HCT116 (cell line): ENCODE data around the gene INHBE. TPM values are rescaled to one million over a fixed set of nuclear protein-coding genes. Genes with fewer than 3 reads are reported as not detected.

ENCODE experiments used
- ATAC-seq: fragments of 200-7000 bp; cut with Tn5 transposase; 2 replicates; pipeline ENCODE4 v1.9.1; 2020; ENCODE audit warnings: mild to moderate bottlenecking, moderate library complexity
- BruUV-seq: library from RNA; stranded (reverse); fragments of 400-500 nt; replicated peaks from 2 replicates; lab custom pipeline; 2021; lab: Mats Ljungman, UMichigan
- CTCF ChIA-PET: fragments of 300-600 bp; sonication (Branson Sonifier 250); formaldehyde crosslinking; loops from one replicate; lab custom pipeline; 2021; ENCODE audit warnings: antibody characterized with exemption; lab: Charles Lee
- POLR2A ChIA-PET: fragments of 300-600, 350-600 bp; sonication (Branson Sonifier 250); formaldehyde crosslinking; loops from one replicate; lab custom pipeline; 2021; ENCODE audit warnings: antibody characterized with exemption; lab: Charles Lee
- RAD21 ChIA-PET, 2 experiments: fragments of 300-600 bp; sonication (Branson Sonifier 250); formaldehyde crosslinking; loops; one replicate each; lab custom pipeline; 2023; ENCODE audit warnings: low total read pairs in 2 of 2; ENCODE audit not compliant: uncharacterized antibody in 2 of 2, unreplicated experiment in 2 of 2, low non-redundant PET in 1 of 2; lab: Charles Lee
- DNase-seq: peaks from one replicate; pipeline ENCODE4 v3.0.0-alpha.2; 2010; ENCODE audit warnings: low read depth, low spot score
- H2AFZ ChIP-seq: fragments of 200-600 bp; shearing (Covaris generic), sonication (generic); 2 replicates; pipeline ENCODE4 v1.6.1; 2017; ENCODE audit warnings: low read depth, mixed run types, mixed read lengths, antibody characterized with exemption, low read length; ENCODE audit not compliant: poor library complexity, severe bottlenecking
- H3K27ac ChIP-seq: 2 replicates; pipeline ENCODE4 v1.5.1; 2012; ENCODE audit warnings: low read depth, low read length
- H3K27me3 ChIP-seq: fragments of 200-600 bp; sonication (generic); 2 replicates; pipeline ENCODE4 v1.6.1; 2016; ENCODE audit warnings: mixed run types, low read length, mixed read lengths; ENCODE audit not compliant: insufficient read depth
- H3K36me3 ChIP-seq, 2 experiments: fragments of 200-500 bp in 1 of 2; fragments of 200-600 bp in 1 of 2; sonication (Bioruptor generic) in 1 of 2; sonication (generic) in 1 of 2; 2 replicates each; pipeline versions ENCODE4 v1.5.1 to v1.6.1; 2014 to 2016; ENCODE audit warnings: low read length in 2 of 2, inconsistent platforms in 1 of 2, mixed read lengths in 1 of 2, mixed run types in 1 of 2; ENCODE audit not compliant: insufficient read depth in 2 of 2, control insufficient read depth in 1 of 2
- H3K4me1 ChIP-seq, 2 experiments: fragments of 200-600 bp in 1 of 2; sonication (generic) in 1 of 2; 2 replicates each; pipeline versions ENCODE4 v1.5.1 to v1.6.1; 2012 to 2017; ENCODE audit warnings: low read length in 2 of 2, inconsistent platforms in 1 of 2, mild to moderate bottlenecking in 1 of 2, mixed read lengths in 1 of 2, mixed run types in 1 of 2, moderate library complexity in 1 of 2; ENCODE audit not compliant: insufficient read depth in 2 of 2, control insufficient read depth in 1 of 2
- H3K4me2 ChIP-seq: fragments of 200-600 bp; sonication (generic); 2 replicates; pipeline ENCODE4 v1.6.1; 2017; ENCODE audit warnings: mixed run types, low read length, mixed read lengths
- H3K4me3 ChIP-seq, 2 experiments: fragments of 200-600 bp in 1 of 2; sonication (generic) in 1 of 2; replicated peaks in 1 of 2; 2 replicates each; pipeline ENCODE4 v1.5.1; 2011 to 2016; ENCODE audit warnings: low read length in 2 of 2, control low read depth in 1 of 2, low read depth in 1 of 2, mild to moderate bottlenecking in 1 of 2, mixed read lengths in 1 of 2, mixed run types in 1 of 2
- H3K79me2 ChIP-seq: fragments of 200-600 bp; sonication (generic); 2 replicates; pipeline ENCODE4 v1.6.1; 2017; ENCODE audit warnings: mild to moderate bottlenecking, mixed run types, low read length, moderate library complexity, mixed read lengths; ENCODE audit not compliant: insufficient read depth
- H3K9ac ChIP-seq: fragments of 200-600 bp; sonication (generic); 2 replicates; pipeline ENCODE4 v1.6.1; 2016; ENCODE audit warnings: low read length, mixed read lengths
- H3K9me2 ChIP-seq: fragments of 200-600 bp; sonication (generic), shearing (Covaris generic); 2 replicates; pipeline ENCODE4 v1.6.1; 2017; ENCODE audit warnings: mixed run types, mild to moderate bottlenecking, moderate library complexity; ENCODE audit not compliant: insufficient read depth
- H3K9me3 ChIP-seq, 2 experiments: fragments of 200-500 bp in 1 of 2; fragments of 200-600 bp in 1 of 2; sonication (Bioruptor generic) in 1 of 2; sonication (generic) in 1 of 2; 2 replicates each; pipeline ENCODE4 v1.6.1; 2014 to 2017; ENCODE audit warnings: low read length in 2 of 2, mixed read lengths in 2 of 2, inconsistent platforms in 1 of 2, low read depth in 1 of 2, mild to moderate bottlenecking in 1 of 2, mixed run types in 1 of 2, moderate library complexity in 1 of 2; ENCODE audit not compliant: control insufficient read depth in 1 of 2, insufficient read depth in 1 of 2
- H4K20me1 ChIP-seq: fragments of 200-600 bp; sonication (generic), shearing (Covaris generic); 2 replicates; pipeline ENCODE4 v1.6.1; 2017; ENCODE audit warnings: mixed run types, mild to moderate bottlenecking, moderate library complexity; ENCODE audit not compliant: insufficient read depth
- CBX3 ChIP-seq: IDR thresholded peaks from 2 replicates; pipeline ENCODE4 v1.6.1; 2012; ENCODE audit warnings: low read depth
- CEBPB ChIP-seq: IDR thresholded peaks from 2 replicates; pipeline ENCODE4 v1.6.1; 2012; ENCODE audit warnings: low read depth
- CTCF ChIP-seq, 3 experiments: fragments of 200-600 bp in 1 of 3; sonication (generic) in 1 of 3; IDR thresholded peaks in 2 of 3; conservative IDR thresholded peaks in 1 of 3; 2 replicates each; pipeline ENCODE4 v1.5.1; 2012 to 2017; ENCODE audit warnings: low read depth in 2 of 3, low read length in 2 of 3, antibody characterized with exemption in 1 of 3, borderline replicate concordance in 1 of 3, control low read depth in 1 of 3, mild to moderate bottlenecking in 1 of 3, mixed read lengths in 1 of 3, mixed run types in 1 of 3, moderate library complexity in 1 of 3; ENCODE audit not compliant: insufficient read depth in 1 of 3
- EZH2 ChIP-seq: fragments of 200-600 bp; sonication (generic); IDR thresholded peaks from 2 replicates; pipeline ENCODE4 v1.6.1; 2017; ENCODE audit warnings: antibody characterized with exemption, mixed run types
- EZH2phosphoT487 ChIP-seq: fragments of 200-600 bp; IDR thresholded peaks from 2 replicates; pipeline ENCODE4 v1.6.1; 2018; ENCODE audit warnings: antibody characterized with exemption, borderline replicate concordance
- REST ChIP-seq: IDR thresholded peaks from 2 replicates; pipeline ENCODE4 v1.6.1; 2012; ENCODE audit warnings: low read depth
- SRF ChIP-seq: IDR thresholded peaks from 2 replicates; pipeline ENCODE4 v1.6.1; 2012; ENCODE audit warnings: low read depth
- TCF7L2 ChIP-seq: IDR thresholded peaks from 2 replicates; pipeline ENCODE4 v1.7.0; 2011; ENCODE audit warnings: borderline replicate concordance, inconsistent platforms; ENCODE audit not compliant: insufficient read depth, insufficient read length; ENCODE audit errors: extremely low read depth
- ZNF274 ChIP-seq: fragments of 200-500 bp; sonication (Bioruptor generic); IDR thresholded peaks from 2 replicates; pipeline ENCODE4 v1.6.1; 2014; ENCODE audit warnings: mild to moderate bottlenecking, low read depth, low read length, inconsistent platforms
- intact Hi-C: fragments of 100-400 bp; cut with micrococcal nuclease; formaldehyde crosslinking; loops from 2 replicates; pipeline ENCODE4 v1.10.0; 2022
- total RNA-seq: library from RNA; stranded (reverse); gene quantifications from one replicate; pipeline ENCODE4 v1.2.1, GENCODE V29; 2021; ENCODE audit not compliant: unreplicated experiment
- TF ChIP-seq, protein P1 (sequence below): IDR thresholded peaks from 2 replicates; pipeline ENCODE4 v1.6.1; 2011; ENCODE audit warnings: mild to moderate bottlenecking, low read length, moderate library complexity; ENCODE audit not compliant: insufficient replicate concordance; ENCODE audit errors: extremely low read depth

INHBE gene
- total RNA-seq, 1 experiment from 2014 or later = 0.89 TPM

GRCh38 chr12:57472391-57472790, 17.3 kb downstream of the INHBE start:
- H3K27ac ChIP-seq = no peak overlapping the region
- intact Hi-C loops = no loop called here
- ChIA-PET POLR2A (no interaction called here), CTCF (no interaction called here)
- H3K9me3 ChIP-seq = no peaks in the 10 kb centered on the region
- no peak overlapping the region for H2AFZ ChIP-seq
- no peak for TF ChIP-seq CTCF (IDR thresholded peaks at IDR 0.05 in 2 of 3, conservative IDR thresholded peaks at IDR 0.05 in 1 of 3; ENCODE audit: borderline replicate concordance in 1 of 3, insufficient read depth in 1 of 3, low read depth in 2 of 3, low read length in 2 of 3)
- TF ChIP-seq EZH2phosphoT487 = no peak
- TF ChIP-seq, all 23 proteins: peak for 0
- no TSS peak for BruUV-seq
- Histone ChIP-seq H4K20me1 (no peaks in the 10 kb centered on the region), H3K4me3 (no peak overlapping the region), H3K4me2 (no peak overlapping the region), H3K9ac (no peak overlapping the region), H3K79me2 (no peaks in the 10 kb centered on the region), H3K36me3 (no peaks in the 10 kb centered on the region), H3K4me1 (0 out of 4 replicates have a peak, but pooled peaks cover 0 to 4% of the 10 kb centered on the region in 2 experiments), H3K27me3 (peaks cover 34% of the 10 kb centered on the region), H3K9me2 (no peaks in the 10 kb centered on the region)
- ATAC-seq (no peak), DNase-seq (no peak)
- RAD21 ChIA-PET = no interaction called here

- TF ChIP-seq TCF7L2 (no peak), CBX3 (no peak), ZNF274 (no peak), CEBPB (no peak), SRF (no peak), EZH2 (no peak), REST (no peak), EZH2phosphoT487 (no peak)
- TF ChIP-seq, protein P1, sequence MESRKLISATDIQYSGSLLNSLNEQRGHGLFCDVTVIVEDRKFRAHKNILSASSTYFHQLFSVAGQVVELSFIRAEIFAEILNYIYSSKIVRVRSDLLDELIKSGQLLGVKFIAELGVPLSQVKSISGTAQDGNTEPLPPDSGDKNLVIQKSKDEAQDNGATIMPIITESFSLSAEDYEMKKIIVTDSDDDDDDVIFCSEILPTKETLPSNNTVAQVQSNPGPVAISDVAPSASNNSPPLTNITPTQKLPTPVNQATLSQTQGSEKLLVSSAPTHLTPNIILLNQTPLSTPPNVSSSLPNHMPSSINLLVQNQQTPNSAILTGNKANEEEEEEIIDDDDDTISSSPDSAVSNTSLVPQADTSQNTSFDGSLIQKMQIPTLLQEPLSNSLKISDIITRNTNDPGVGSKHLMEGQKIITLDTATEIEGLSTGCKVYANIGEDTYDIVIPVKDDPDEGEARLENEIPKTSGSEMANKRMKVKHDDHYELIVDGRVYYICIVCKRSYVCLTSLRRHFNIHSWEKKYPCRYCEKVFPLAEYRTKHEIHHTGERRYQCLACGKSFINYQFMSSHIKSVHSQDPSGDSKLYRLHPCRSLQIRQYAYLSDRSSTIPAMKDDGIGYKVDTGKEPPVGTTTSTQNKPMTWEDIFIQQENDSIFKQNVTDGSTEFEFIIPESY = no peak
- Histone ChIP-seq H3K4me1 (peaks cover 0 to 14% of the 10 kb centered on the region in 2 experiments; a peak in 2 of 4 replicates), H3K79me2 (no peaks in the 10 kb centered on the region), H3K36me3 (no peaks in the 10 kb centered on the region), H3K4me3 (no peak overlapping the region), H2AFZ (no peak overlapping the region), H3K9me3 (no peaks in the 10 kb centered on the region), H3K9ac (no peak overlapping the region), H4K20me1 (no peaks in the 10 kb centered on the region), H3K27me3 (peaks cover 24% of the 10 kb centered on the region; the same call in 1 of the 2 replicates), H3K27ac (no peak overlapping the region), H3K4me2 (no peak overlapping the region), H3K9me2 (no peaks in the 10 kb centered on the region)
- intact Hi-C loops = no loop called here
- POLR2A ChIA-PET = no interaction called here
- CTCF ChIA-PET = no interaction called here
- RAD21 ChIA-PET = no interaction called here
- no TSS peak for BruUV-seq
- ATAC-seq (no peak), DNase-seq (no peak)
Observed at GRCh38 chr12:57473392-57473791, 18.3 kb downstream of the INHBE start.
